ENCODE results near the gene RNF8. TPM values are rescaled to one million over a fixed set of nuclear protein-coding genes. Genes with fewer than 3 reads are reported as not detected.

RNF8 gene
- total and polyA plus RNA-seq, 2 donors (not counting 3 experiments of a cell fraction or from before 2014, with no cell fraction given), result 16.6 to 27.3 TPM

GRCh38 chr6:37309692-37310091, 44.1 kb upstream of the RNF8 start:
- Histone ChIP-seq H3K36me3 (ENCODE audit: control insufficient read depth in 2 of 2, extremely low read depth in 1 of 2, insufficient read depth in 2 of 2, low read length in 2 of 2) (peaks cover 0 to 17% of the 10 kb centered on the region in 2 experiments), H3K79me2 (ENCODE audit: control insufficient read depth, insufficient read depth, low read length) (no peaks in the 10 kb centered on the region), H3K4me1 (ENCODE audit: control insufficient read depth, extremely low read depth, insufficient read depth, low read length) (no peaks in the 10 kb centered on the region), H3K9me3 (replicated peaks; ENCODE audit: control insufficient read depth, insufficient read depth, low read length) (no peaks in the 10 kb centered on the region), H2AFZ (ENCODE audit: low read depth, low read length) (no peak overlapping the region), H3K4me3 (replicated peaks in 1 of 3; ENCODE audit: insufficient read depth in 1 of 3, low read depth in 1 of 3, low read length in 3 of 3) (no peak overlapping the region), H3K27ac (ENCODE audit: insufficient read depth, low read depth, low read length) (no peak overlapping the region), H3K9me1 (replicated peaks; ENCODE audit: control insufficient read depth, extremely low read depth, insufficient read depth, low read length) (no peaks in the 10 kb centered on the region), H3K27me3 (ENCODE audit: control insufficient read depth in 2 of 2, insufficient read depth in 2 of 2, low read length in 2 of 2) (no peaks in the 10 kb centered on the region), H3K4me2 (ENCODE audit: insufficient read depth, low read length) (no peak overlapping the region), H3K9ac (replicated peaks; ENCODE audit: extremely low read depth, insufficient read depth, low read length) (no peak overlapping the region), H4K20me1 (replicated peaks; ENCODE audit: control insufficient read depth, extremely low read depth, insufficient read depth, low read length) (no peaks in the 10 kb centered on the region)
- TF ChIP-seq CTCF (IDR thresholded peaks at IDR 0.05; ENCODE audit: extremely low read depth in 1 of 2, insufficient read depth in 1 of 2, low read depth in 1 of 2, low read length in 2 of 2), result no peak
- no peak for TF ChIP-seq GATA2 (IDR thresholded peaks at IDR 0.05; ENCODE audit: insufficient read depth, insufficient read length, low read depth, low read length)
- no peak for TF ChIP-seq MAX (IDR thresholded peaks at IDR 0.05; ENCODE audit: insufficient read depth, insufficient read length)
- no peak for TF ChIP-seq POLR2AphosphoS5 (IDR thresholded peaks at IDR 0.05; ENCODE audit: insufficient read depth, low read depth, low read length)
- no peak for TF ChIP-seq POLR2A (IDR thresholded peaks at IDR 0.05; ENCODE audit: low read depth, low read length)
- no peak for TF ChIP-seq EZH2 (IDR thresholded peaks at IDR 0.05; ENCODE audit: borderline replicate concordance, low read depth, low read length, severe bottlenecking)
- TF ChIP-seq JUN (IDR thresholded peaks at IDR 0.05; ENCODE audit: borderline replicate concordance, insufficient read depth, insufficient read length, low read depth), result no peak
- no peak for TF ChIP-seq FOS (IDR thresholded peaks at IDR 0.05; ENCODE audit: borderline replicate concordance, insufficient read depth, low read length)
- TF ChIP-seq MYC (IDR thresholded peaks at IDR 0.05; ENCODE audit: low read depth, low read length), result no peak
- intact Hi-C loops (cut with micrococcal nuclease), result loop anchor here (10.0 kb wide), 1 partner anchor 285 kb away; no protein-coding TSS in a partner anchor
- DNase-seq (ENCODE audit: low read depth, low spot score) (no peak), FAIRE-seq (no peak)
- BruUV-seq (replicated peaks), result no TSS peak
- dilution Hi-C loops (cut with MboI; ENCODE audit: extremely low pct_ligation_motif_present, low sequenced_read_pairs), result no loop called here
- POLR2A ChIA-PET, result no interaction called here
- CTCF ChIA-PET, result interaction anchor here (1.8 kb wide), 1 partner anchor 16 kb away, joined by 9 read pairs; no protein-coding TSS in a partner anchor
